ENCODE measurements around the gene ADAMTSL3.

ADAMTSL3 gene

DNA sequence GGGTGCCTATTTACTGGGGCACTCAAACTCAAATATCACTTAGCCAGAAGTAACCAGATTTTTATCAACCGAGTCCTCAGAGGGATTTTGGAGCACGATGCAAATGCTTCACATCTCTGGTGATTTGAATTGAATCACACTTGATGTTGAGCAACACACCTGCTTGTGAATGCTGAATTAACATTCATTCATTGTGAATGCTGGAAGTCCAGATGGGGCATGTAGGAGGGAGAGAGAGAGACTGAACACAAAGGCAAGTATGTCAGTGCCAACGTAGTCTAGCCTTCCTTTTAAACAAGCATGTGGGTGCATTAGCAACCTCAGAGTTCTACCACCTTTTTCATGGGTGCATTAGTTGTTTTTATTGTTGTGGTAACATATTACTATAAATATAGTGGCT, 156.2 kb downstream of the ADAMTSL3 start:
- no peak overlapping the region for H3K9ac ChIP-seq
- H3K36me3 ChIP-seq (ENCODE audit: control insufficient read depth, insufficient read depth, low read length) = no peaks in the 10 kb centered on the region
- H3K27me3 ChIP-seq (ENCODE audit: control insufficient read depth, insufficient read depth, low read length) = no peaks in the 10 kb centered on the region
- H3K4me1 ChIP-seq = no peaks in the 10 kb centered on the region
- H3K27ac ChIP-seq = no peak overlapping the region
- H3K4me3 ChIP-seq (ENCODE audit: low read depth, low read length) = no peak overlapping the region
- TF ChIP-seq, protein P1, sequence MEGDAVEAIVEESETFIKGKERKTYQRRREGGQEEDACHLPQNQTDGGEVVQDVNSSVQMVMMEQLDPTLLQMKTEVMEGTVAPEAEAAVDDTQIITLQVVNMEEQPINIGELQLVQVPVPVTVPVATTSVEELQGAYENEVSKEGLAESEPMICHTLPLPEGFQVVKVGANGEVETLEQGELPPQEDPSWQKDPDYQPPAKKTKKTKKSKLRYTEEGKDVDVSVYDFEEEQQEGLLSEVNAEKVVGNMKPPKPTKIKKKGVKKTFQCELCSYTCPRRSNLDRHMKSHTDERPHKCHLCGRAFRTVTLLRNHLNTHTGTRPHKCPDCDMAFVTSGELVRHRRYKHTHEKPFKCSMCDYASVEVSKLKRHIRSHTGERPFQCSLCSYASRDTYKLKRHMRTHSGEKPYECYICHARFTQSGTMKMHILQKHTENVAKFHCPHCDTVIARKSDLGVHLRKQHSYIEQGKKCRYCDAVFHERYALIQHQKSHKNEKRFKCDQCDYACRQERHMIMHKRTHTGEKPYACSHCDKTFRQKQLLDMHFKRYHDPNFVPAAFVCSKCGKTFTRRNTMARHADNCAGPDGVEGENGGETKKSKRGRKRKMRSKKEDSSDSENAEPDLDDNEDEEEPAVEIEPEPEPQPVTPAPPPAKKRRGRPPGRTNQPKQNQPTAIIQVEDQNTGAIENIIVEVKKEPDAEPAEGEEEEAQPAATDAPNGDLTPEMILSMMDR (IDR thresholded peaks at IDR 0.05) = no peak
- H3K9me3 ChIP-seq (ENCODE audit: control insufficient read depth, low read length) = no peaks in the 10 kb centered on the region
- no peak overlapping the region for H2AFZ ChIP-seq
- no peak overlapping the region for H3K4me2 ChIP-seq (ENCODE audit: low read length)
- H3K79me2 ChIP-seq = no peaks in the 10 kb centered on the region

DNA sequence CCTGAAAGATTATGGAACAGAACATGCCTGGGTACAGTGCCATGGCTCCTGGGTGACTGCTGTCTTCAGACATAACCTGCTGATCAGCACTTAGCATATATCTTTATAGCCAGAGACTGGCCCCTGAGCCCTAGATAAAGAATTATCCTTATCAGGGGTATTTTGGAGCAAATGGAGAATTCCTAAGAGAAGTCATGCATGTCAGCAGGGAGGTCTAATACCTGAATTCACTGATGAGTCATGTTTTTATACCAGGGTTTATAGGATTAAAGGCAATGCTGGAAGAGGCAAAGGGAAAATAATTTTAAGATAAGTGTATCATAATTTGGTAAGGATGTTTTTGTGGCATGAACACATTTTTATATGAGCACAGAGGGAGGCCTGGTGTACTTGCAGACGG, 159.8 kb downstream of the ADAMTSL3 start:
- Histone ChIP-seq H3K9ac (no peak overlapping the region), H3K4me2 (ENCODE audit: low read length) (no peak overlapping the region), H3K27me3 (ENCODE audit: control insufficient read depth, insufficient read depth, low read length) (no peaks in the 10 kb centered on the region), H3K36me3 (ENCODE audit: control insufficient read depth, insufficient read depth, low read length) (no peaks in the 10 kb centered on the region), H3K4me1 (no peaks in the 10 kb centered on the region), H3K9me3 (ENCODE audit: control insufficient read depth, low read length) (no peaks in the 10 kb centered on the region), H3K4me3 (ENCODE audit: low read depth, low read length) (no peak overlapping the region), H3K27ac (no peak overlapping the region), H3K79me2 (no peaks in the 10 kb centered on the region), H2AFZ (no peak overlapping the region)
- TF ChIP-seq, protein P1 (IDR thresholded peaks at IDR 0.05) = no peak

DNA sequence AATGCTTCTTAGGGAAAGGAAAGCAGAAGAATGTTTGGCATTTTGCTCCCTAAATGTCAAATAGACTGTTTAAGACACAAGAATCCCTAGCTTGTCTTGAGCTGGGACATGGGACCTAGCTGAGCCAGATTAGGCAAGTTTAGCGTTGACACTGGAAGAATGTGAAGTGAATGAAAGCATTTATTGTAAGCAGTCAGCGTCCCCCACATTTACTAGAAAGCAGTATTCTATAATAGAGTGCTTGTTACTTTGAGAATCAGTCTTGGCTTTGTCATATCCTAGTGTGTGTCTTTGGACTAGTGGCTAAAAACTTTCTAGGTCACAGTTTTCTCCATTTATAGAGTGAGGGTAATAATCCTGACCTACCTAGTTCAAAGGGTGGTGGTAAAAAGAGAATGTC, 161.6 kb downstream of the ADAMTSL3 start:
- TF ChIP-seq, protein P1 (IDR thresholded peaks at IDR 0.05) = no peak
- Histone ChIP-seq H3K27me3 (ENCODE audit: control insufficient read depth, insufficient read depth, low read length) (no peaks in the 10 kb centered on the region), H3K27ac (no peak overlapping the region)

GRCh38 chr15:83816124-83816883, 162.4 kb downstream of the ADAMTSL3 start:
- Histone ChIP-seq H3K36me3 (ENCODE audit: control insufficient read depth, insufficient read depth, low read length) (no peaks in the 10 kb centered on the region), H3K4me2 (ENCODE audit: low read length) (no peak overlapping the region), H3K27me3 (ENCODE audit: control insufficient read depth, insufficient read depth, low read length) (no peaks in the 10 kb centered on the region), H3K9ac (no peak overlapping the region), H3K4me3 (ENCODE audit: low read depth, low read length) (no peak overlapping the region), H3K9me3 (ENCODE audit: control insufficient read depth, low read length) (no peaks in the 10 kb centered on the region), H3K4me1 (no peaks in the 10 kb centered on the region), H3K27ac (no peak overlapping the region), H3K79me2 (no peaks in the 10 kb centered on the region), H2AFZ (no peak overlapping the region)
- TF ChIP-seq, protein P1 (IDR thresholded peaks at IDR 0.05) = no peak

More for the DNA sequence above, 161.6 kb downstream of the ADAMTSL3 start:
- H3K79me2 ChIP-seq = no peaks in the 10 kb centered on the region
- H3K36me3 ChIP-seq (ENCODE audit: control insufficient read depth, insufficient read depth, low read length) = no peaks in the 10 kb centered on the region
- no peaks in the 10 kb centered on the region for H3K9me3 ChIP-seq (ENCODE audit: control insufficient read depth, low read length)
- no peak overlapping the region for H3K9ac ChIP-seq
- H2AFZ ChIP-seq = no peak overlapping the region
- no peak overlapping the region for H3K4me2 ChIP-seq (ENCODE audit: low read length)
- no peaks in the 10 kb centered on the region for H3K4me1 ChIP-seq
- H3K4me3 ChIP-seq (ENCODE audit: low read depth, low read length) = no peak overlapping the region

GRCh38 chr15:83818591-83818990, 164.7 kb downstream of the ADAMTSL3 start:
- Histone ChIP-seq H3K27ac (no peak overlapping the region), H3K4me3 (ENCODE audit: low read depth, low read length) (no peak overlapping the region), H3K4me1 (no peaks in the 10 kb centered on the region), H3K79me2 (no peaks in the 10 kb centered on the region), H3K9ac (no peak overlapping the region), H3K9me3 (ENCODE audit: control insufficient read depth, low read length) (no peaks in the 10 kb centered on the region), H3K4me2 (ENCODE audit: low read length) (no peak overlapping the region), H2AFZ (no peak overlapping the region), H3K27me3 (ENCODE audit: control insufficient read depth, insufficient read depth, low read length) (no peaks in the 10 kb centered on the region), H3K36me3 (ENCODE audit: control insufficient read depth, insufficient read depth, low read length) (no peaks in the 10 kb centered on the region)
- TF ChIP-seq, protein P1 (IDR thresholded peaks at IDR 0.05) = no peak
